GM18867 (cell line): Measurements from ENCODE around the gene PYCARD.

ENCODE experiments used
- ATAC-seq: cut with Tn5 transposase; IDR thresholded peaks from one replicate; pipeline ENCODE4 v1.9.1; 2021; ENCODE audit warnings: mild to moderate bottlenecking, moderate library complexity; ENCODE audit not compliant: unreplicated experiment

The PYCARD gene

GRCh38 chr16:31167315-31167714 lies 35.2 kb downstream of the PYCARD start:
- ATAC-seq, result no peak

- no peak for ATAC-seq
These were observed 45.4 kb downstream of the PYCARD start for GRCh38 chr16:31157136-31157535.
